ENCODE measurements around the gene CHRM4. TPM values are rescaled to one million over a fixed set of nuclear protein-coding genes. Genes with fewer than 3 reads are reported as not detected.
A peak's percentile ranks its signal among the peaks of the same experiment; 100 is the strongest.
"Not testable (repeated sequence)": the region's sequence is repeated elsewhere in the genome, so short reads cannot be mapped to it uniquely, and the experiment has no call there.

CHRM4 gene
- total RNA-seq, 1 donor from 2014 or later: 1.2 TPM

GRCh38 chr11:46377290-46377689 is 14.3 kb downstream of the CHRM4 start:
- no peak overlapping the region for H3K27ac Mint-ChIP-seq
- H3K36me3 Mint-ChIP-seq (ENCODE audit: low read depth): peaks cover 31% of the 10 kb centered on the region
- H3K27me3 Mint-ChIP-seq (ENCODE audit: insufficient read depth): peaks cover 2% of the 10 kb centered on the region
- no peaks in the 10 kb centered on the region for H3K4me1 Mint-ChIP-seq (ENCODE audit: low read depth)
- no peaks in the 10 kb centered on the region for H3K9me3 Mint-ChIP-seq
- H3K4me3 Mint-ChIP-seq: no peak overlapping the region
- intact Hi-C loops (cut with micrococcal nuclease): no loop called here
- no peak for DNase-seq (ENCODE audit: low spot score)

GRCh38 chr11:46376258-46377050 is 15.1 kb downstream of the CHRM4 start:
- H3K9me3 Mint-ChIP-seq: no peaks in the 10 kb centered on the region
- peaks cover 2% of the 10 kb centered on the region for H3K27me3 Mint-ChIP-seq (ENCODE audit: insufficient read depth)
- no peak for DNase-seq (ENCODE audit: low spot score)
- peaks cover 31% of the 10 kb centered on the region for H3K36me3 Mint-ChIP-seq (ENCODE audit: low read depth)
- no peaks in the 10 kb centered on the region for H3K4me1 Mint-ChIP-seq (ENCODE audit: low read depth)
- no peak overlapping the region for H3K4me3 Mint-ChIP-seq
- no peak overlapping the region for H3K27ac Mint-ChIP-seq
- intact Hi-C loops (cut with micrococcal nuclease): no loop called here

GRCh38 chr11:46375392-46376101 is 16.0 kb downstream of the CHRM4 start:
- no peak overlapping the region for H3K27ac Mint-ChIP-seq
- peaks cover 2% of the 10 kb centered on the region for H3K27me3 Mint-ChIP-seq (ENCODE audit: insufficient read depth)
- no peak overlapping the region for H3K4me3 Mint-ChIP-seq

DNA sequence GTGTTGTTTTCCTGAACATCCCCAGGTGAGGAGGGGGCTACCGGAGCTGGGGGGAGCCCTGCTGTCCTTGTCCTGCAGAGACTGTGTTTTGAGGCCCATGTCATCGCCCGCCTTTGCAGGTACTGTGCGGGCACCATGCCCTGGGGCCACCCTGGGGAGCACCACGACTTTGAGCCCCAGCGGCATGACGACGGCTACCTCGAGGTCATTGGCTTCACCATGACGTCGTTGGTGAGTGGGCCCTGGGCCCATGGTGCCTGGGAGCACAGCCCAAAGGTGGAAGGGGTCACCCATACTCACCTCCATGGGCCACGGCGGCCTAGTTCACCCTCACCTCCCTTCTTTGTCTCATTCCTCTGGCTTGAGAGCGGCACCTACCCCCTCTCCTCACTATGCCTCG is 16.8 kb downstream of the CHRM4 start:
- Mint-ChIP-seq H3K36me3 (ENCODE audit: low read depth) (peaks cover 30% of the 10 kb centered on the region), H3K27ac (no peak overlapping the region), H3K9me3 (no peaks in the 10 kb centered on the region), H3K4me3 (no peak overlapping the region), H3K27me3 (ENCODE audit: insufficient read depth) (no peaks in the 10 kb centered on the region), H3K4me1 (ENCODE audit: low read depth) (no peaks in the 10 kb centered on the region)
- intact Hi-C loops (cut with micrococcal nuclease): no loop called here
- DNase-seq (ENCODE audit: low spot score): no peak

More at GRCh38 chr11:46375392-46376101, 16.0 kb downstream of the CHRM4 start:
- Mint-ChIP-seq H3K9me3 (no peaks in the 10 kb centered on the region), H3K36me3 (ENCODE audit: low read depth) (peaks cover 31% of the 10 kb centered on the region), H3K4me1 (ENCODE audit: low read depth) (no peaks in the 10 kb centered on the region)
- no peak for DNase-seq (ENCODE audit: low spot score)
- intact Hi-C loops (cut with micrococcal nuclease): no loop called here

DNA sequence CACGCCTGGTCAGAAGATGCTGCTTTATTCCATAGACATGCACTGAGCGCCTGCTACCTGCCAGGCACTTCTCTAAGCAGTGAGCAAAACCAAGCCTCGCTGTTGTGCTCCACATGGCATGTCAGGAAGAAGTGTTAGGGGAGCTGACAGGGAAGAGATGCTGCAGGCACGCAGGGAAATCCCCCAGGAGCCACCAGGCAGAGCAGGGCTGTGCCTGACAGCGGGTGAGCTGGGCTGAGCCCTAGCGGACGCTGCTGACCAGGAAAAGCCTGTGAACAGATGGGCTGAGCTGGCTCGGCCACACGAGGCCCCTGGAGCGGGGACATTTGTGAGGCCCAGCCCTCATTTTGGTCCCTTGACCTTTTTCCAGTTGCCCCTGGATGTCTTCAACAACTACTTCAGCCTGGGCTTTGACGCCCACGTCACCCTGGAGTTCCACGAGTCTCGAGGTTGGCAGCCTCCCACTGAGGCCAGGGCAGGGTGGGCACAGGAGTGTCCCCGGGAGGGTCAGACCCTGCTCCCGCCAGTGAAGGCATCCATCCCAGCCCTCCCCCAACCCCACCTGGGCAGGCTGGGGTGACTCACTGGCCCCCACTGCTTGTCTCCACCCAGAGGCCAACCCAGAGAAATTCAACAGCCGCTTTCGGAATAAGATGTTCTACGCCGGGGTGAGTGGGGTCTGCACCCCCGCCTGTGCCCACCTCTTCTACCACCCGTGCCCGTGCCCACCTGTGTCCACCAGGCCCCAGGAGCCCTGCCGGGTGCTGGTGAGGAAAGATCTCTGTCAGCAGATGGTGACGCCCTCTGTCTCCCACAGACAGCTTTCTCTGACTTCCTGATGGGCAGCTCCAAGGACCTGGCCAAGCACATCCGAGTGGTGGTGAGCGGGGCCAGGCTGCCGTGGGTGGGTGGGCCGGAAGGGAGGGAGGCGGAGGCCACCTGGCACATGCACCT is 17.5 kb downstream of the CHRM4 start:
- Mint-ChIP-seq H3K27ac (no peak overlapping the region), H3K4me1 (ENCODE audit: low read depth) (no peaks in the 10 kb centered on the region), H3K9me3 (no peaks in the 10 kb centered on the region), H3K27me3 (ENCODE audit: insufficient read depth) (no peaks in the 10 kb centered on the region), H3K36me3 (ENCODE audit: low read depth) (peaks cover 35% of the 10 kb centered on the region), H3K4me3 (no peak overlapping the region)
- intact Hi-C loops (cut with micrococcal nuclease): no loop called here
- DNase-seq (ENCODE audit: low spot score): no peak

DNA sequence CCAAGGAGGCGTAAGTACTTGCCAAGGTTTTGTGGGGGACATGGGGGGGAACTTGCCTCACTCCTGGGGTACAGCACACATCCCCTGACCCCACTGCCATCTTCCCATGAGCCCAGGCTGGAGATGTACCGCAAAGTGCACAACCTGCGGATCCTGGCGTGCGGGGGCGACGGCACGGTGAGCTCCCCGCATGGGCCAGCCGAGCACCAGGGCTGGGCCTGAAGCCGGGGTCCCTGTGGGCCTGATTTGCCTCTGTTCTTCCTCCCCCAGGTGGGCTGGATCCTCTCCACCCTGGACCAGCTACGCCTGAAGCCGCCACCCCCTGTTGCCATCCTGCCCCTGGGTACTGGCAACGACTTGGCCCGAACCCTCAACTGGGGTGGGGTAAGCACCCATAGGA is 19.1 kb downstream of the CHRM4 start:
- H3K4me3 Mint-ChIP-seq; H3K9me3 Mint-ChIP-seq; H3K27me3 Mint-ChIP-seq (ENCODE audit: insufficient read depth); H3K4me1 Mint-ChIP-seq (ENCODE audit: low read depth); DNase-seq (ENCODE audit: low spot score); intact Hi-C loops (cut with micrococcal nuclease); H3K27ac Mint-ChIP-seq: not testable (repeated sequence)
- peaks cover 32% of the 10 kb centered on the region for H3K36me3 Mint-ChIP-seq (ENCODE audit: low read depth)

- Mint-ChIP-seq H3K27ac (no peak overlapping the region), H3K36me3 (ENCODE audit: low read depth) (peaks cover 28% of the 10 kb centered on the region), H3K27me3 (ENCODE audit: insufficient read depth) (no peaks in the 10 kb centered on the region), H3K4me3 (no peak overlapping the region), H3K4me1 (ENCODE audit: low read depth) (peaks cover 4% of the 10 kb centered on the region), H3K9me3 (no peaks in the 10 kb centered on the region)
- intact Hi-C loops (cut with micrococcal nuclease): no loop called here
- no peak for DNase-seq (ENCODE audit: low spot score)
Measured at GRCh38 chr11:46372086-46372485, 19.5 kb downstream of the CHRM4 start.

GRCh38 chr11:46371262-46371661 is 20.3 kb downstream of the CHRM4 start:
- H3K27me3 Mint-ChIP-seq (ENCODE audit: insufficient read depth); H3K27ac Mint-ChIP-seq; H3K4me3 Mint-ChIP-seq; intact Hi-C loops (cut with micrococcal nuclease); H3K4me1 Mint-ChIP-seq (ENCODE audit: low read depth); DNase-seq (ENCODE audit: low spot score); H3K9me3 Mint-ChIP-seq: not testable (repeated sequence)
- peaks cover 20% of the 10 kb centered on the region for H3K36me3 Mint-ChIP-seq (ENCODE audit: low read depth)

GRCh38 chr11:46370253-46370652 is 21.3 kb downstream of the CHRM4 start:
- intact Hi-C loops (cut with micrococcal nuclease): no loop called here
- DNase-seq (ENCODE audit: low spot score): no peak
- no peak overlapping the region for H3K4me3 Mint-ChIP-seq
- H3K36me3 Mint-ChIP-seq (ENCODE audit: low read depth): peaks cover 19% of the 10 kb centered on the region
- no peaks in the 10 kb centered on the region for H3K9me3 Mint-ChIP-seq
- peaks cover 6% of the 10 kb centered on the region for H3K4me1 Mint-ChIP-seq (ENCODE audit: low read depth)
- no peak overlapping the region for H3K27ac Mint-ChIP-seq
- no peaks in the 10 kb centered on the region for H3K27me3 Mint-ChIP-seq (ENCODE audit: insufficient read depth)

GRCh38 chr11:46369458-46370152 is 22.0 kb downstream of the CHRM4 start:
- Mint-ChIP-seq H3K27ac (no peak overlapping the region), H3K36me3 (ENCODE audit: low read depth) (peaks cover 15% of the 10 kb centered on the region)
- intact Hi-C loops (cut with micrococcal nuclease): loop anchor here (1.0 to 5.0 kb wide), 2 partner anchors 132 to 169 kb away; no protein-coding TSS in a partner anchor

DNA sequence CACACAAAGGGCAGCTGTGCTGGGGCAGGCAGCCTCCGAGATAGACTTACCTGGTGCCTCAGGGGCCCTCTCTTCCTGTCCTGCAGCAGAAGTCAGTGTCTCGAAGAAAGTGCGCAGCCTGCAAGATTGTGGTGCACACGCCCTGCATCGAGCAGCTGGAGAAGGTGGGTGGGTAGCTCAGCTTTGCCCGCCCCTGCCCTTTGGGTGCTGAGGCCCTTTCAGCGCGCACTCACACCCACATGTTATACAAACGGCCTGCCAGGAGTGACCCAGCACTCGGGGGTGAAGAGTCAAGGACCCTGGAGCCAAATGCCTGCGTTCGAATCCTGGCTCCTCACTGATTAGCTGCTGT is 23.7 kb downstream of the CHRM4 start:
- Mint-ChIP-seq H3K4me3 (no peak overlapping the region), H3K36me3 (ENCODE audit: low read depth) (peaks cover 17% of the 10 kb centered on the region), H3K27me3 (ENCODE audit: insufficient read depth) (no peaks in the 10 kb centered on the region), H3K9me3 (no peaks in the 10 kb centered on the region), H3K4me1 (ENCODE audit: low read depth) (peaks cover 13% of the 10 kb centered on the region), H3K27ac (no peak overlapping the region)
- no peak for DNase-seq (ENCODE audit: low spot score)
- intact Hi-C loops (cut with micrococcal nuclease): loop anchor here (1.0 to 5.0 kb wide), 3 partner anchors 13 to 131 kb away; partner anchors contain the start of gene MDK

More at GRCh38 chr11:46369458-46370152, 22.0 kb downstream of the CHRM4 start:
- Mint-ChIP-seq H3K27me3 (ENCODE audit: insufficient read depth) (no peaks in the 10 kb centered on the region), H3K4me3 (no peak overlapping the region), H3K9me3 (no peaks in the 10 kb centered on the region), H3K4me1 (ENCODE audit: low read depth) (peaks cover 12% of the 10 kb centered on the region)
- DNase-seq (ENCODE audit: low spot score): peak; percentile 37

GRCh38 chr11:46367244-46367915 is 24.2 kb downstream of the CHRM4 start:
- H3K4me3 Mint-ChIP-seq: no peak overlapping the region
- intact Hi-C loops (cut with micrococcal nuclease): loop anchor here (1.0 to 5.0 kb wide), 3 partner anchors 13 to 130 kb away; partner anchors contain the start of gene MDK
- H3K27ac Mint-ChIP-seq: peak overlapping the region; percentile 34
- peaks cover 17% of the 10 kb centered on the region for H3K36me3 Mint-ChIP-seq (ENCODE audit: low read depth)
- H3K9me3 Mint-ChIP-seq: no peaks in the 10 kb centered on the region
- H3K27me3 Mint-ChIP-seq (ENCODE audit: insufficient read depth): no peaks in the 10 kb centered on the region
- DNase-seq (ENCODE audit: low spot score): peak; percentile 61
- H3K4me1 Mint-ChIP-seq (ENCODE audit: low read depth): peaks cover 18% of the 10 kb centered on the region

All from activated T-helper 1 cell treated with anti-CD3 and anti-CD28 coated beads, Interleukin-12 subunit alpha, Interleukin-12 subunit beta, Interleukin-2, Interleukin-4 antibody, amounts not matched to agents 30 ng/mL and 10 ng/mL and 1 ng/mL, durations not matched to agents 14 hours and 24 hours and 36 hours (primary cell).